Fibroblast of mammary gland (primary cell): Measurements from ENCODE around the gene S100A16.

Source experiments
- DNase-seq: peaks from one replicate; pipeline ENCODE4 v3.0.0-alpha.2; 2010; ENCODE audit warnings: low read depth
- H3K4me3 ChIP-seq: 2 replicates; pipeline ENCODE4 v1.5.1; 2011; ENCODE audit warnings: low read depth, mild to moderate bottlenecking, low read length, moderate library complexity; ENCODE audit not compliant: control insufficient read depth
- TF ChIP-seq, protein P1 (sequence below): conservative IDR thresholded peaks from 2 replicates; pipeline ENCODE4 v1.5.1; 2011; ENCODE audit warnings: low read depth, low read length, inconsistent platforms; ENCODE audit not compliant: control insufficient read depth, insufficient read depth

S100A16 gene

GRCh38 chr1:153612111-153612754 lies 704 bp downstream of the S100A16 start:
- TF ChIP-seq, protein P1, sequence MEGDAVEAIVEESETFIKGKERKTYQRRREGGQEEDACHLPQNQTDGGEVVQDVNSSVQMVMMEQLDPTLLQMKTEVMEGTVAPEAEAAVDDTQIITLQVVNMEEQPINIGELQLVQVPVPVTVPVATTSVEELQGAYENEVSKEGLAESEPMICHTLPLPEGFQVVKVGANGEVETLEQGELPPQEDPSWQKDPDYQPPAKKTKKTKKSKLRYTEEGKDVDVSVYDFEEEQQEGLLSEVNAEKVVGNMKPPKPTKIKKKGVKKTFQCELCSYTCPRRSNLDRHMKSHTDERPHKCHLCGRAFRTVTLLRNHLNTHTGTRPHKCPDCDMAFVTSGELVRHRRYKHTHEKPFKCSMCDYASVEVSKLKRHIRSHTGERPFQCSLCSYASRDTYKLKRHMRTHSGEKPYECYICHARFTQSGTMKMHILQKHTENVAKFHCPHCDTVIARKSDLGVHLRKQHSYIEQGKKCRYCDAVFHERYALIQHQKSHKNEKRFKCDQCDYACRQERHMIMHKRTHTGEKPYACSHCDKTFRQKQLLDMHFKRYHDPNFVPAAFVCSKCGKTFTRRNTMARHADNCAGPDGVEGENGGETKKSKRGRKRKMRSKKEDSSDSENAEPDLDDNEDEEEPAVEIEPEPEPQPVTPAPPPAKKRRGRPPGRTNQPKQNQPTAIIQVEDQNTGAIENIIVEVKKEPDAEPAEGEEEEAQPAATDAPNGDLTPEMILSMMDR: no peak
- DNase-seq: no peak
- H3K4me3 ChIP-seq: peak overlapping the region; percentile 94

DNA sequence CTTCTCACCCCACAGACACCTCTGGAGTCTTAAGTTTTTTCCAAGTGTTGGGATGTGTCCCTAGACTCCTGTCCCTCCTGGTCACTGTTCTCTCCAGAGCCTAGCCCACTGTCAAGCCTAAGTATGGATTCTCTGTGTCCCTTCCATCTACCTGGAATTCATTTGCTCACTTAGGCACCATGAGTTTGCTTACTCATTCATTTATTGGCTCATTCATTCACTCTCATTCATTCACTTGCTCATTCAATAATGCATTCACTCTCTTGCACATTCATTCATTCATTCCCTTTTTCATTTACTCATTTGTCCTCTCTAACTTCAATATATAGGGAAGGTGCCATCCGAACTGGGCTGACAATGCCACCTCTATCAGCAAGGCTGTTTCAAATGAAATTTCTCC lies 1.6 kb downstream of the S100A16 start:
- TF ChIP-seq, protein P1: no peak
- peak overlapping the region; percentile 94 for H3K4me3 ChIP-seq
- peak; percentile 55 for DNase-seq

GRCh38 chr1:153610811-153611301 lies 2.1 kb downstream of the S100A16 start:
- TF ChIP-seq, protein P1: no peak
- H3K4me3 ChIP-seq: peak overlapping the region; percentile 94
- peak; percentile 93 for DNase-seq

- TF ChIP-seq, protein P1: no peak
- H3K4me3 ChIP-seq: peak overlapping the region; percentile 94
- DNase-seq: peak; percentile 80
These were observed 2.6 kb downstream of the S100A16 start for GRCh38 chr1:153610334-153610733.

DNA sequence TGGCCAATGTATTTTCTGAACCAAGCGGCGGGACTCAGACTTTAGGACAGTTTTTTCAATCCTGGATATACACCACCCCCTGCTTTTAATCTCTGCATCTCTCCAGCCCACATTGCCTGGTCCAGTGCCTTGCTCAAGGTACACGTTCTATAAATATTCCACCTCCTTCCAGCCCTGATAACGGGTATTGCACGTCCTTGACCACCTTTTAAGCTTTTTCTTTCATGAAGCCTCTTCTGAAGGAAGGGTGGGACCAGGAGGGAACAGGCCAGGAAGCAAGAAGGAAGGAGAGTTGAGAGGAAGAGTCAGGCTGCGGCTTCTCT lies 3.4 kb downstream of the S100A16 start:
- TF ChIP-seq, protein P1: no peak
- peak overlapping the region; percentile 94 for H3K4me3 ChIP-seq
- no peak for DNase-seq

DNA sequence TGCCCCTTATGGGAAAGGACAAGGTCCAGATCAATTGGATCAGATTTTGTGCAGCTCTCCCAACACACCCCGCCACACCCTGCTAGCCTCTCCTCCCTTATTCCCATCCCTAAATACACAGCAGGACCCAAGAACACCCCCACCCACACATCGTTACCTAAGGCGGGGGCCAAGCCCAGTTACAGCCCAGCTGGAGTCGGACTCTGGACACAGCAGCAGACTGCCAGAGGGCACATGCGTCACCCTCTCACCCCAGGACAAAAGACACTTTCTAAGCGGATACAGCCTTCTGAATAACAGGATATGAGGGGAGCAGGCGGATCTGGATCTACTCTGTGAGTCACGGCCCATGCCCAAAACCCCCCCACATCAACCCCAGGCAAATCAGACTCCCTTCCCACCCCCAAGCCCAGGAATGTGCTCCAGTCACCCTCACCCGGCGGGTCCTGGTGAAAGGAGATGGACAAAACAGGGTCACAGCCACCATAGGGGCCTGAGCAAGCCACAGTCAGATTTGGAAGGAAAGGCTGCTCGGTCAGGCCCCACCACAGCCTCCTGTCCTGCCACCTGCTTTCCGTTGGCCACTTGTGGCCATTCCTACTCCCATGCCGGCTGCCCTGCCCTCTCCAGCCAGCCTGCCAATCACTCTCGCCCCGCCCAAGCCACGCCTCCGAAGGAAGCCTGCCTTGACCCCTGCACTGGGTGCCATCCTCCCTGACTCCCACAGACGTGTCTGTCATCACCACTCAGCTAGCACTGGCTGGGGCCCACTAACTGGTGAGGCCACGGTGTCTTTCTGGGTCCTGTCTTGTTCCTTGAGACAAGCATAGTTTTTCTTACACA lies 4.0 kb downstream of the S100A16 start:
- H3K4me3 ChIP-seq: peak overlapping the region; percentile 94
- TF ChIP-seq, protein P1: no peak
- peak; percentile 98 for DNase-seq
